Suprapubic skin (tissue), 4 donors: Measurements from ENCODE around the gene MAST2.

ENCODE experiments used
- CTCF ChIP-seq, 2 donors: fragments of 200-600 bp in 1 of 2; fragments of 450-650 bp in 1 of 2; sonication (generic) in 1 of 2; IDR thresholded peaks; one replicate each; pipeline ENCODE4 v1.5.1; 2016 to 2019; ENCODE audit warnings: antibody characterized with exemption in 2 of 2, mild to moderate bottlenecking in 1 of 2, moderate library complexity in 1 of 2
- EP300 ChIP-seq: sonication (generic); formaldehyde crosslinking; IDR thresholded peaks from one replicate; pipeline ENCODE4 v1.6.1; 2017; ENCODE audit warnings: antibody characterized with exemption
- POLR2AphosphoS5 ChIP-seq, 3 donors: sonication (generic); formaldehyde crosslinking; IDR thresholded peaks; one replicate each; pipeline ENCODE4 v1.6.1; 2017; ENCODE audit warnings: antibody characterized with exemption in 3 of 3

GRCh38 chr1:45842786-45843185, 39.4 kb downstream of the MAST2 start:
- no peak for TF ChIP-seq POLR2AphosphoS5 (IDR thresholded peaks at IDR 0.05)
- TF ChIP-seq CTCF (IDR thresholded peaks at IDR 0.05): no peak
- no peak for TF ChIP-seq EP300
